ENCODE results near the gene CDCA8.

DNA sequence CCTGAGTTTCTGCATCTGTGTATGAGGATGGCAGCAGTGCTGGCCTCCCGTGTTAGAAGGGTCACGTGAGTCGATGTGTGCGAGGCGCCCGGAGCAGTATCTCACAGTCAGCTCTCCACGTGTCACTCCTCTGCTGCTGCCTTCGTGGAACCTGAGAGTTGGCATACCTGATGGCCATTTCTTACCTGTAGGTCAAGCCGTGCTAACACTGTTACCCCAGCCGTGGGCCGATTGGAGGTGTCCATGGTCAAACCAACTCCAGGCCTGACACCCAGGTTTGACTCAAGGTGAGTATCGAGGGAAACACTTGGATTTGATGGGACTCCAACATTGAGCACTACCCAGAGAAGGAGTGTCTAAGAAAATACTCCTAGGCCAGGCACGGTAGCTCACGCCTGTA lies 10.7 kb downstream of the CDCA8 start:
- TF ChIP-seq, protein P1, sequence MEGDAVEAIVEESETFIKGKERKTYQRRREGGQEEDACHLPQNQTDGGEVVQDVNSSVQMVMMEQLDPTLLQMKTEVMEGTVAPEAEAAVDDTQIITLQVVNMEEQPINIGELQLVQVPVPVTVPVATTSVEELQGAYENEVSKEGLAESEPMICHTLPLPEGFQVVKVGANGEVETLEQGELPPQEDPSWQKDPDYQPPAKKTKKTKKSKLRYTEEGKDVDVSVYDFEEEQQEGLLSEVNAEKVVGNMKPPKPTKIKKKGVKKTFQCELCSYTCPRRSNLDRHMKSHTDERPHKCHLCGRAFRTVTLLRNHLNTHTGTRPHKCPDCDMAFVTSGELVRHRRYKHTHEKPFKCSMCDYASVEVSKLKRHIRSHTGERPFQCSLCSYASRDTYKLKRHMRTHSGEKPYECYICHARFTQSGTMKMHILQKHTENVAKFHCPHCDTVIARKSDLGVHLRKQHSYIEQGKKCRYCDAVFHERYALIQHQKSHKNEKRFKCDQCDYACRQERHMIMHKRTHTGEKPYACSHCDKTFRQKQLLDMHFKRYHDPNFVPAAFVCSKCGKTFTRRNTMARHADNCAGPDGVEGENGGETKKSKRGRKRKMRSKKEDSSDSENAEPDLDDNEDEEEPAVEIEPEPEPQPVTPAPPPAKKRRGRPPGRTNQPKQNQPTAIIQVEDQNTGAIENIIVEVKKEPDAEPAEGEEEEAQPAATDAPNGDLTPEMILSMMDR (IDR thresholded peaks at IDR 0.05; ENCODE audit: extremely low read depth in 1 of 2, insufficient read depth in 1 of 2, low read depth in 1 of 2, low read length in 2 of 2) = no peak
- TF ChIP-seq JUN (IDR thresholded peaks at IDR 0.05; ENCODE audit: borderline replicate concordance, insufficient read depth, insufficient read length, low read depth) (no peak), MYC (IDR thresholded peaks at IDR 0.05; ENCODE audit: low read depth, low read length) (no peak), POLR2AphosphoS5 (IDR thresholded peaks at IDR 0.05; ENCODE audit: insufficient read depth, low read depth, low read length) (no peak), EZH2 (IDR thresholded peaks at IDR 0.05; ENCODE audit: borderline replicate concordance, low read depth, low read length, severe bottlenecking) (no peak), POLR2A (IDR thresholded peaks at IDR 0.05; ENCODE audit: low read depth, low read length) (no peak), GATA2 (IDR thresholded peaks at IDR 0.05; ENCODE audit: insufficient read depth, insufficient read length, low read depth, low read length) (no peak)
- TF ChIP-seq, protein P2, sequence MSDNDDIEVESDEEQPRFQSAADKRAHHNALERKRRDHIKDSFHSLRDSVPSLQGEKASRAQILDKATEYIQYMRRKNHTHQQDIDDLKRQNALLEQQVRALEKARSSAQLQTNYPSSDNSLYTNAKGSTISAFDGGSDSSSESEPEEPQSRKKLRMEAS (IDR thresholded peaks at IDR 0.05; ENCODE audit: insufficient read depth, insufficient read length) = no peak

Data from endothelial cell of umbilical vein (primary cell).